Measurements from ENCODE around the gene SLC25A25.

DNA sequence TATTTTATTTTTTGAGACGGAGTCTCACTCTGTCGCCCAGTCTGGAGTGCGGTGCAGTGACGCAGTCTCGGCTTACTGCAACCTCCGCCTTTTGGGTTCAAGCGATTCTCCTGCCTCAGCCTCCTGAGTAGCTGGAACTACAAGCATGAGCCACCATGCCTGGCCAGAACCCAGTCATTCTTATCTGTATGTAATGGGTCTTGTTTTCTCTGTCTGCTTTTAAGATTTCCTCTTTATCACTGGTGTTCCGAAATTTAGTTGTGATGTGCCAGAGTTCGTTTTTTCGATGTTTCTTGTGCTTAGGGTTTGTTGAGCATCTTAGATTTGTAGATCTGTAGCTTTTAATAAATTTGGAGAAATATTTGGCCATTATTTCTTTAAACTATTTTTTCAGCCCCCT is 19.2 kb downstream of the SLC25A25 start:
- TF ChIP-seq, protein P1, sequence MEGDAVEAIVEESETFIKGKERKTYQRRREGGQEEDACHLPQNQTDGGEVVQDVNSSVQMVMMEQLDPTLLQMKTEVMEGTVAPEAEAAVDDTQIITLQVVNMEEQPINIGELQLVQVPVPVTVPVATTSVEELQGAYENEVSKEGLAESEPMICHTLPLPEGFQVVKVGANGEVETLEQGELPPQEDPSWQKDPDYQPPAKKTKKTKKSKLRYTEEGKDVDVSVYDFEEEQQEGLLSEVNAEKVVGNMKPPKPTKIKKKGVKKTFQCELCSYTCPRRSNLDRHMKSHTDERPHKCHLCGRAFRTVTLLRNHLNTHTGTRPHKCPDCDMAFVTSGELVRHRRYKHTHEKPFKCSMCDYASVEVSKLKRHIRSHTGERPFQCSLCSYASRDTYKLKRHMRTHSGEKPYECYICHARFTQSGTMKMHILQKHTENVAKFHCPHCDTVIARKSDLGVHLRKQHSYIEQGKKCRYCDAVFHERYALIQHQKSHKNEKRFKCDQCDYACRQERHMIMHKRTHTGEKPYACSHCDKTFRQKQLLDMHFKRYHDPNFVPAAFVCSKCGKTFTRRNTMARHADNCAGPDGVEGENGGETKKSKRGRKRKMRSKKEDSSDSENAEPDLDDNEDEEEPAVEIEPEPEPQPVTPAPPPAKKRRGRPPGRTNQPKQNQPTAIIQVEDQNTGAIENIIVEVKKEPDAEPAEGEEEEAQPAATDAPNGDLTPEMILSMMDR (IDR thresholded peaks at IDR 0.05) = no peak
- TF ChIP-seq POLR2A (IDR thresholded peaks at IDR 0.05) = no peak

Data from esophagus squamous epithelium (tissue), 4 donors.